ENCODE results near the gene PXMP4.
"Not testable (repeated sequence)": the region's sequence is repeated elsewhere in the genome, so short reads cannot be mapped to it uniquely, and the experiment has no call there.

PXMP4 gene

DNA sequence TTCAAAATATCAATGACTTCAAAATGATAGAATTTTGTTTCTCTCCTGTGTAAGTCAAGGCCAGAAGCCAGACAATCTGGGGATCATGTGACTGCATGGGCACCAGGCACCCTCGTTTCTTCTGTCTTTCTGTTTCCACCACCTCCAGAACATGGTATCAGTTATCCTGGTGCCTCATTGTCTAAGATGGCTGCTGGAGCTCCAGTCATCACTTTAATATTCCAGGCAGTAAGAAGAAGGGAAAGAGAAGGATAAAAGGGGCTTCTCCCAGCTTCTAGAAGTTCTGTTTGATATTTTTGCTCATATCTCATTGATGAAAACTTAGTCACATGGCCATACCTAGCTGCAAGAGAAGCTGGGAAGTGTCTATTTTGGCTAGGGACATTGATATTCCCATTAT lies 37.3 kb upstream of the PXMP4 start:
- DNase-seq (ENCODE audit: low read depth), result no peak
- TF ChIP-seq, protein P1, sequence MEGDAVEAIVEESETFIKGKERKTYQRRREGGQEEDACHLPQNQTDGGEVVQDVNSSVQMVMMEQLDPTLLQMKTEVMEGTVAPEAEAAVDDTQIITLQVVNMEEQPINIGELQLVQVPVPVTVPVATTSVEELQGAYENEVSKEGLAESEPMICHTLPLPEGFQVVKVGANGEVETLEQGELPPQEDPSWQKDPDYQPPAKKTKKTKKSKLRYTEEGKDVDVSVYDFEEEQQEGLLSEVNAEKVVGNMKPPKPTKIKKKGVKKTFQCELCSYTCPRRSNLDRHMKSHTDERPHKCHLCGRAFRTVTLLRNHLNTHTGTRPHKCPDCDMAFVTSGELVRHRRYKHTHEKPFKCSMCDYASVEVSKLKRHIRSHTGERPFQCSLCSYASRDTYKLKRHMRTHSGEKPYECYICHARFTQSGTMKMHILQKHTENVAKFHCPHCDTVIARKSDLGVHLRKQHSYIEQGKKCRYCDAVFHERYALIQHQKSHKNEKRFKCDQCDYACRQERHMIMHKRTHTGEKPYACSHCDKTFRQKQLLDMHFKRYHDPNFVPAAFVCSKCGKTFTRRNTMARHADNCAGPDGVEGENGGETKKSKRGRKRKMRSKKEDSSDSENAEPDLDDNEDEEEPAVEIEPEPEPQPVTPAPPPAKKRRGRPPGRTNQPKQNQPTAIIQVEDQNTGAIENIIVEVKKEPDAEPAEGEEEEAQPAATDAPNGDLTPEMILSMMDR (conservative IDR thresholded peaks at IDR 0.05; ENCODE audit: low read depth, low read length), result no peak
- no peak overlapping the region for H3K4me3 ChIP-seq (ENCODE audit: low read length)

DNA sequence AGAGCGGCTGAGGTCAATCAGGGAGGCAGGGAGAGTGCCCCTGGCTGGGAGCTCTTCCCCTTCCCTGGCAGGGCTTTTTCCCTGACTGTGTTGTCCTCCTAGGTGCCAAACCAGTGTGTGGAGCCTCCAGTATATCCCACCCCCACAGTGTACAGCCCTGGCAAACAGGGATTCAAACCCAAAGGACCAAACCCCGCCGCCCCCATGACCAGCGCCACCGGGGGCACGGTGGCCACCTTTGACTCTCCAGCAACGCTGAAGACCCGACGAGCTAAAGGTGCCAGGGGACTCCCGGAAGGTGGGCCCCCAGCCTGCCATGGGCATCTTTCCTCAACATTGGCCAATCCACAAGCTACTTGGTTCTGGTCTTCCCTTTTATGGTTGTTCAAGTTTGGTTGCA lies 36.9 kb upstream of the PXMP4 start:
- no peak overlapping the region for H3K4me3 ChIP-seq (ENCODE audit: low read length)
- TF ChIP-seq, protein P1 (conservative IDR thresholded peaks at IDR 0.05; ENCODE audit: low read depth, low read length), result no peak
- no peak for DNase-seq (ENCODE audit: low read depth)

DNA sequence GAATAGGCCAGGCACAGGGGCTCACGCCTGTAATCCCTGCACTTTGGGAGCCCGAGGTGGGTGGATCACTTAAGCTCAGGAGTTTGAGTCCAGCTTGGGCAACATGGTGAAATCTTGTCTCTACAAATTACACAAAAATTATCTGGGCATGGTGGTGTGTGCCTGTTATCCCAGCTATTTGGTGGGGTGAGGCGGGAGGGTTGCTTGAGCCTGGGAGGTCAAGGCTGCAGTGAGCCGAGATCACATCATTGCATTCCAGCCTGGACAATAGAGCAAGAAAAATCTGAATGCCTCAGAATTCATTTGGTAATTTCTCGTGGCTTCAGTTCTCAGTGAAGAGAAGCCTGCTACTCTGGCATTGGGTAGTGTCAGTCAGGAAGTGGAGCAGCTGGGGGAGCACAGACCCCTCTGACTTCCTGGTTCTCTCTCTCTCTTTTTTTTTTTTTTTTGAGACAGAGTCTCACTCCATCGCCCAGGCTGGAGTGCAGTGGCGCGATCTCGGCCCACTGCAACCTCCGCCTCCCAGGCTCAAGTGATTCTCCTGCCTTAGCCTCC lies 35.9 kb upstream of the PXMP4 start:
- H3K4me3 ChIP-seq (ENCODE audit: low read length); DNase-seq (ENCODE audit: low read depth): not testable (repeated sequence)

GRCh38 chr20:33753763-33754162 lies 33.7 kb upstream of the PXMP4 start:
- H3K4me3 ChIP-seq (ENCODE audit: low read length), result no peak overlapping the region
- TF ChIP-seq, protein P1 (conservative IDR thresholded peaks at IDR 0.05; ENCODE audit: low read depth, low read length), result no peak
- DNase-seq (ENCODE audit: low read depth), result no peak

- H3K4me3 ChIP-seq (ENCODE audit: low read length), result no peak overlapping the region
- TF ChIP-seq, protein P1 (conservative IDR thresholded peaks at IDR 0.05; ENCODE audit: low read depth, low read length), result no peak
- DNase-seq (ENCODE audit: low read depth), result no peak
Measured at GRCh38 chr20:33753143-33753542, 33.0 kb upstream of the PXMP4 start.

DNA sequence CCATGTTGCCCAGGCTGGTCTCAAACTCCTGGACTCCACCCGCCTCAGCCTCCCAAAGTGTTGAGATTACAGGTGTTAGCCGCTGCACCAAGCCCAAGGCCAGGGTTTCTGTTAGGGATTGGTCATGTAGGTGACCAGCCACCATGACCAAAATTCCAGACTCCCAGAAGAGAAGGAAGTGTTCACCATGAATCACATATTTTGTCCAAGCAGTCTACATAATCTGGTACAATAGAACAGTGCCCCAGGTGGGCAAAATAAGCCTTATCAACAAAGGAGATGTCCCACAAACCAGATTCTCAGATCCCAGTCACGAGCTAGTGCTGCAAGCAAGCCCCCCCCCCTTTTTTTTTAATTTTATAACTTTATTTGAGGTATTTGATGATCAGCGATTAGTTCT lies 31.7 kb upstream of the PXMP4 start:
- TF ChIP-seq, protein P1 (conservative IDR thresholded peaks at IDR 0.05; ENCODE audit: low read depth, low read length), result no peak
- no peak overlapping the region for H3K4me3 ChIP-seq (ENCODE audit: low read length)
- no peak for DNase-seq (ENCODE audit: low read depth)

- DNase-seq (ENCODE audit: low read depth), result no peak
- TF ChIP-seq, protein P1 (conservative IDR thresholded peaks at IDR 0.05; ENCODE audit: low read depth, low read length), result no peak
- H3K4me3 ChIP-seq (ENCODE audit: low read length), result no peak overlapping the region
Measured at GRCh38 chr20:33746325-33746998, 26.4 kb upstream of the PXMP4 start.

Measured in retinal pigment epithelial cell (primary cell).